Measurements from ENCODE around the gene TTLL8.

TTLL8 gene

GRCh38 chr22:50072714-50073538 is 14.8 kb upstream of the TTLL8 start:
- no peak overlapping the region for H3K9ac ChIP-seq (ENCODE audit: low read length in 2 of 2)
- no peak overlapping the region for H3K4me3 ChIP-seq (ENCODE audit: low read length in 2 of 2)
- H3K27me3 ChIP-seq (ENCODE audit: control insufficient read depth in 1 of 2, insufficient read depth in 2 of 2, low read length in 2 of 2), result peaks cover 0 to 2% of the 10 kb centered on the region in 2 donors
- no peaks in the 10 kb centered on the region for H3K36me3 ChIP-seq (ENCODE audit: control insufficient read depth in 2 of 2, insufficient read depth in 2 of 2, low read length in 2 of 2)
- no peak overlapping the region for H3K27ac ChIP-seq (ENCODE audit: low read length)
- no peaks in the 10 kb centered on the region for H3K9me3 ChIP-seq (ENCODE audit: control insufficient read depth in 2 of 2, low read length in 2 of 2)
- no peaks in the 10 kb centered on the region for H3K4me1 ChIP-seq (ENCODE audit: control insufficient read depth, insufficient read depth, low read length)

DNA sequence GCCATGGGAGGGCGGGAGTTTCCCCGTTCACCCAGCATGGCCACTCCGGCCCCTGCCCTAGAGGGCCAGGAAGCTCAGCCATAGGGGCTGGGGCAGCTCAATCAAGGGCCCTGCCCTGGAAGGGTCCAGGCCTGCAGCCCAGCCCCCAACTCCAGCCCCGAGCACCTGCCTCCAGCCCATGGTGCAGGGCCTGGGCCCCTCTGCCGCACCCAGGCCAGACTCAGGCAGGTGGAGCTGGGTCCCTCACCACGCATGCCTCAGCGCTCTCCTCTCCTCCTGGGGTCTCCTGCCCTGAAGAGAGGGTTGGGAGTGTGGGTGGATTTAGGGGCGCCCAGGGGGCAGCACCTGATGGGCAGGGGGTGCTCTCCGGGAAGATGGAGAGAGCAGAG is 14.1 kb upstream of the TTLL8 start:
- no peak overlapping the region for H3K27ac ChIP-seq (ENCODE audit: low read length)
- H3K36me3 ChIP-seq (ENCODE audit: control insufficient read depth in 2 of 2, insufficient read depth in 2 of 2, low read length in 2 of 2), result no peaks in the 10 kb centered on the region
- no peaks in the 10 kb centered on the region for H3K4me1 ChIP-seq (ENCODE audit: control insufficient read depth, insufficient read depth, low read length)
- H3K27me3 ChIP-seq (ENCODE audit: control insufficient read depth in 1 of 2, insufficient read depth in 2 of 2, low read length in 2 of 2), result peaks cover 0 to 2% of the 10 kb centered on the region in 2 donors
- no peak overlapping the region for H3K4me3 ChIP-seq (ENCODE audit: low read length in 2 of 2)
- H3K9ac ChIP-seq (ENCODE audit: low read length in 2 of 2), result no peak overlapping the region
- no peaks in the 10 kb centered on the region for H3K9me3 ChIP-seq (ENCODE audit: control insufficient read depth in 2 of 2, low read length in 2 of 2)

DNA sequence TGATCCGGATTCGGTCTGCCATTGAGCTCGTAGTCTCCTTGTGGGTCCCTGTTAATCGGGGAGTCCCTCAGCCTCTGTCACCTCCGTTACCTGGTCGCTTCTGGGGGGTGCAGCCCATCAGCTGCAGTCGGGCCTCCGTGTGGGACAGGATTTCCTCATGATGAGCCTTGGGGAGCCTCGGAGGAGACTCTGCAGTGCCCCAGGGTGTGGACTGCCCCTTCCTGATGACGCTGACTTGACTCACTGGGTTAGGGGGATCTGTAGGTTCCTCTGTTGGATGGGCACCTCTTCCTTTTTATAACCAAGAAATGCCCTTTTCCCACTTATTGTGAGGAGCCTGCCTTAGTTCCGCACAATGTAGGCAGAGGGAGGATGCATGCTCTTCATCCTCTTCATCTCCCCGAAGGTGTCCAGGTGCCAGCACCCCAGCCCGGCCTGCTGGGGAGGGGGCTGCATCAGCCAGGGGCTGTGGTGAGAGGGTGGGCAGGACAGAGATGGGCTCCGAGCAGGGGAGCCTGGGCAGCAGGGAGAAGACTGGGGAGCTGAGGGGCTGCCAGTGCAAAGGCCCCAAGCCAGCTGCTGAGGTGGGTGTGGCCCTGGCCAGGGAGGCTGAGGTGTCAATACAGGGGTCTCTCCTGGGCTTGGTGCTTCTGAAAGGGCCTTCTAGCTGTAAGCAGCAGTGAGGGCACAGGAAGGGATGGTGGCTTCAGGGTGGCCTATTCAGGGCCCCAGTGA is 13.5 kb upstream of the TTLL8 start:
- Histone ChIP-seq H3K9ac (ENCODE audit: low read length in 2 of 2) (no peak overlapping the region), H3K4me1 (ENCODE audit: control insufficient read depth, insufficient read depth, low read length) (no peaks in the 10 kb centered on the region), H3K4me3 (ENCODE audit: low read length in 2 of 2) (no peak overlapping the region), H3K27me3 (ENCODE audit: control insufficient read depth in 1 of 2, insufficient read depth in 2 of 2, low read length in 2 of 2) (peaks cover 0 to 2% of the 10 kb centered on the region in 2 donors), H3K36me3 (ENCODE audit: control insufficient read depth in 2 of 2, insufficient read depth in 2 of 2, low read length in 2 of 2) (no peaks in the 10 kb centered on the region), H3K27ac (ENCODE audit: low read length) (no peak overlapping the region), H3K9me3 (ENCODE audit: control insufficient read depth in 2 of 2, low read length in 2 of 2) (no peaks in the 10 kb centered on the region)

DNA sequence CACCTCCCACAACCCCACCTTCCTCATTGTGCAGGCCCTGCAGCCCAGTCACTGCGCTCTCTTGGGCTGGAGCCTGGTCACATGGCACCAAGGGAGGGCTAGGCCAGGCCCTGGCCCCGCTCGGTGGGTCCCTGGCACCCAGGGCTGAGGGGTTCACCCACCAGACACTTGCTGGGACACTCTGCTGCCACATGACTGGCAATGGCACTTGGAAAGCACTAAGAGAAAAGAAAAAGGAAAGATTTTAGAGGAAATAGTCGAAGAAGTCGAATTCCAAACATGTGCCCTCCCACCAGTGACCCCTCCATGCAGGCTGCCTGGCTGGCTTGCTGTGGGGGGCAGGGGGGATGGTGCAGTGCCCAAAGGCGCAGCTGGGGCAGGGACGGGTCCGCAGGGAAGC is 12.3 kb upstream of the TTLL8 start:
- no peaks in the 10 kb centered on the region for H3K4me1 ChIP-seq (ENCODE audit: control insufficient read depth, insufficient read depth, low read length)

DNA sequence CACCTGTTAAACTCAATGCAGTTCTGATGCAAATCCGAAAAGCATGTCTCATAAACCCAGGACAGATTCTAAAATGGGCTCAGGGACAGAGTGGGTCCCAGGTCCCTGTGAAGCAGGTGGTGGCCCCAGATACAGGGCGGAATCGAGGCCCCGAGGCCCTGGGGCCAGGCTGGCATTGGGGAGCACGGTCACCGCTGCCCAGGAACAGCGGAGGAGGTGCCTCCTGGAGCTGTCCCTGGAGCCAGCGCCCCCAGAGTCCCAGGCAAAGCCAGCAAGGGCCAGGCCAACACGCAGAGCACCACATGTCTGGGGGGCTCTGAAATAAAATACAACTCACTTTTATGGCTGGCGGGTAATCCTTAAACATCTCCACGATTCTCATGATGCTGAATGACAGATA is 10.0 kb upstream of the TTLL8 start:
- Histone ChIP-seq H3K36me3 (ENCODE audit: control insufficient read depth in 2 of 2, insufficient read depth in 2 of 2, low read length in 2 of 2) (no peaks in the 10 kb centered on the region), H3K4me1 (ENCODE audit: control insufficient read depth, insufficient read depth, low read length) (no peaks in the 10 kb centered on the region), H3K9me3 (ENCODE audit: control insufficient read depth in 2 of 2, low read length in 2 of 2) (no peaks in the 10 kb centered on the region), H3K9ac (ENCODE audit: low read length in 2 of 2) (no peak overlapping the region), H3K27ac (ENCODE audit: low read length) (no peak overlapping the region), H3K4me3 (ENCODE audit: low read length in 2 of 2) (no peak overlapping the region), H3K27me3 (ENCODE audit: control insufficient read depth in 1 of 2, insufficient read depth in 2 of 2, low read length in 2 of 2) (peaks cover 0 to 6% of the 10 kb centered on the region in 2 donors)

More for the DNA sequence above, 12.3 kb upstream of the TTLL8 start:
- Histone ChIP-seq H3K9me3 (ENCODE audit: control insufficient read depth in 2 of 2, low read length in 2 of 2) (no peaks in the 10 kb centered on the region), H3K27me3 (ENCODE audit: control insufficient read depth in 1 of 2, insufficient read depth in 2 of 2, low read length in 2 of 2) (peaks cover 0 to 2% of the 10 kb centered on the region in 2 donors), H3K27ac (ENCODE audit: low read length) (no peak overlapping the region), H3K9ac (ENCODE audit: low read length in 2 of 2) (no peak overlapping the region), H3K4me3 (ENCODE audit: low read length in 2 of 2) (no peak overlapping the region), H3K36me3 (ENCODE audit: control insufficient read depth in 2 of 2, insufficient read depth in 2 of 2, low read length in 2 of 2) (no peaks in the 10 kb centered on the region)

GRCh38 chr22:50067244-50067643 is 9.1 kb upstream of the TTLL8 start:
- Histone ChIP-seq H3K4me1 (ENCODE audit: control insufficient read depth, insufficient read depth, low read length) (no peaks in the 10 kb centered on the region), H3K4me3 (ENCODE audit: low read length in 2 of 2) (no peak overlapping the region), H3K27ac (ENCODE audit: low read length) (no peak overlapping the region), H3K36me3 (ENCODE audit: control insufficient read depth in 2 of 2, insufficient read depth in 2 of 2, low read length in 2 of 2) (no peaks in the 10 kb centered on the region), H3K9ac (ENCODE audit: low read length in 2 of 2) (no peak overlapping the region), H3K9me3 (ENCODE audit: control insufficient read depth in 2 of 2, low read length in 2 of 2) (no peaks in the 10 kb centered on the region), H3K27me3 (ENCODE audit: control insufficient read depth in 1 of 2, insufficient read depth in 2 of 2, low read length in 2 of 2) (peaks cover 0 to 5% of the 10 kb centered on the region in 2 donors)

GRCh38 chr22:50064453-50064852 is 6.4 kb upstream of the TTLL8 start:
- H3K4me3 ChIP-seq (ENCODE audit: low read length in 2 of 2), result no peak overlapping the region
- no peaks in the 10 kb centered on the region for H3K4me1 ChIP-seq (ENCODE audit: control insufficient read depth, insufficient read depth, low read length)
- H3K27me3 ChIP-seq (ENCODE audit: control insufficient read depth in 1 of 2, insufficient read depth in 2 of 2, low read length in 2 of 2), result peaks cover 13 to 22% of the 10 kb centered on the region in 2 donors
- no peaks in the 10 kb centered on the region for H3K9me3 ChIP-seq (ENCODE audit: control insufficient read depth in 2 of 2, low read length in 2 of 2)
- no peak overlapping the region for H3K9ac ChIP-seq (ENCODE audit: low read length in 2 of 2)
- no peak overlapping the region for H3K27ac ChIP-seq (ENCODE audit: low read length)
- H3K36me3 ChIP-seq (ENCODE audit: control insufficient read depth in 2 of 2, insufficient read depth in 2 of 2, low read length in 2 of 2), result no peaks in the 10 kb centered on the region

- peaks cover 2% of the 10 kb centered on the region for H3K4me1 ChIP-seq (ENCODE audit: control insufficient read depth, insufficient read depth, low read length)
Observed at GRCh38 chr22:50063589-50064393, 5.7 kb upstream of the TTLL8 start.

DNA sequence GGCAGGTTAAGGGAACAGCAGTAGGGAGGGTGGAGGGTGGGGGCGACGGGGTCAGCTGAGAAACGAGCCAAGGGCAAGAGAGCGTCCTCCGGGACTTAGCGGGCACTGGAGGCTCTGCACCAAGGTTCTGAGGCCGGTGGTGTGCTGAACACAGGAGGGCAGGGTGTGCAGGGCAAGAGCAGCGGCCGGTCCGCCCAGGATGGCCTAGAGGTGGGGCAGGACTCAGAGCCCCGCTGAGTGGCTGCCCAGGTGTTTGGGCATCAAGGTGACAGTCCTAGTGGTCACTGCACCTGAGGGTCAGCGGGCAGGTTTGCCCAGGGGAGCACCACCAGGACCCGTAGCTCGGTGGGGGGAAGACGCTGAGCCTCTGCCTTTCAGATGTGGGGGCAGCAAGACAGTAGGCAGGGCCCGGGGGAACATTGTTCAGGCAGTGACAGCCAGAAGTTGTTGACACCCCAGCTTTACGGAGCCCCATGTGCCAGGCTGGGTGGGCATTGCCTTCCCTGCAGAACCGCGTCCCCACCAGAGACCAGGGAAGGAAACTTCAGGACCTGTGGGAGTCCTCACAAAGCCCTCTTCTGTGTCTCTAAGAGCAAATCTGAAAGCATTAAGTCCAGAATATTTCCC is 4.5 kb upstream of the TTLL8 start:
- Histone ChIP-seq H3K27ac (ENCODE audit: low read length) (no peak overlapping the region), H3K4me3 (ENCODE audit: low read length in 2 of 2) (no peak overlapping the region), H3K36me3 (ENCODE audit: control insufficient read depth in 2 of 2, insufficient read depth in 2 of 2, low read length in 2 of 2) (no peaks in the 10 kb centered on the region), H3K27me3 (ENCODE audit: control insufficient read depth in 1 of 2, insufficient read depth in 2 of 2, low read length in 2 of 2) (peaks cover 25 to 30% of the 10 kb centered on the region in 2 donors), H3K9me3 (ENCODE audit: control insufficient read depth in 2 of 2, low read length in 2 of 2) (no peaks in the 10 kb centered on the region), H3K4me1 (ENCODE audit: control insufficient read depth, insufficient read depth, low read length) (peaks cover 8% of the 10 kb centered on the region), H3K9ac (ENCODE audit: low read length in 2 of 2) (no peak overlapping the region)

More at GRCh38 chr22:50063589-50064393, 5.7 kb upstream of the TTLL8 start:
- peaks cover 20 to 24% of the 10 kb centered on the region in 2 donors for H3K27me3 ChIP-seq (ENCODE audit: control insufficient read depth in 1 of 2, insufficient read depth in 2 of 2, low read length in 2 of 2)
- no peak overlapping the region for H3K4me3 ChIP-seq (ENCODE audit: low read length in 2 of 2)
- H3K36me3 ChIP-seq (ENCODE audit: control insufficient read depth in 2 of 2, insufficient read depth in 2 of 2, low read length in 2 of 2), result no peaks in the 10 kb centered on the region
- H3K27ac ChIP-seq (ENCODE audit: low read length), result no peak overlapping the region
- H3K9me3 ChIP-seq (ENCODE audit: control insufficient read depth in 2 of 2, low read length in 2 of 2), result no peaks in the 10 kb centered on the region
- H3K9ac ChIP-seq (ENCODE audit: low read length in 2 of 2), result no peak overlapping the region

DNA sequence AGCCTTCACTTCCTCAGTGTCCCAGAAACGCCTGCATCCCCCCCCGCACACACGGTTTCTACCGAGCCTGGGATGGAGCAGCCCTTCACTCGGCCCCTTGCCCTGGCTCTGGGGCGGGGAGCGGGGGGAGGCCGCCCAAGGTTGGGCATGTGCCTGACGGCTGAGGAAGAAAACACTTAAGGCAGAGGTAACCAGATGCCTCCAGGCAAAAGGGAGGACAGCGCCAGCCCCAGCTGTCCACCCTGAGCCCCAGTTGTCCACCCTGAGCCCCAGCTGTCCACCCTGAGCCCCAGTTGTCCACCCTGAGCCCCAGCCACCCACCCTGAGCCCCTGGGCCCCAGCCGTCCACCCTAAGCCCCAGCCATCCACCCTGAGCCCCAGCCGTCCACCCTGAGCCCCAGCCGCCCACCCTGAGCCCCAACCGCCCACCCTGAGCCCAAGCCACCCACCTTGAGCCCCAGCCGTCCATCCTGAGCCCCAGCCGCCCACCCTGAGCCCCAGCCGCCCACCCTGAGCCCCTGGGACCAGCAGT is 3.8 kb upstream of the TTLL8 start:
- Histone ChIP-seq H3K4me3 (ENCODE audit: low read length in 2 of 2) (no peak overlapping the region), H3K9ac (ENCODE audit: low read length in 2 of 2) (no peak overlapping the region), H3K36me3 (ENCODE audit: control insufficient read depth in 2 of 2, insufficient read depth in 2 of 2, low read length in 2 of 2) (no peaks in the 10 kb centered on the region), H3K4me1 (ENCODE audit: control insufficient read depth, insufficient read depth, low read length) (peaks cover 8% of the 10 kb centered on the region), H3K27me3 (ENCODE audit: control insufficient read depth in 1 of 2, insufficient read depth in 2 of 2, low read length in 2 of 2) (peaks cover 26 to 31% of the 10 kb centered on the region in 2 donors), H3K27ac (ENCODE audit: low read length) (no peak overlapping the region), H3K9me3 (ENCODE audit: control insufficient read depth in 2 of 2, low read length in 2 of 2) (no peaks in the 10 kb centered on the region)

All from stomach smooth muscle (tissue), 2 donors.